ENCODE results near the gene OR5M8. TPM values are rescaled to one million over a fixed set of nuclear protein-coding genes. Genes with fewer than 3 reads are reported as not detected.

The OR5M8 gene
- total RNA-seq = not detected

GRCh38 chr11:56491270-56491669 lies at the start of gene OR5M8:
Gene OR5M8 (minus strand): TSS chr11:56491370. CDS start chr11:56491370, 0 bp downstream.
- H3K27me3 Mint-ChIP-seq = no peaks in the 10 kb centered on the region

GRCh38 chr11:56533054-56533740 lies 42.0 kb upstream of the OR5M8 start:
- TF ChIP-seq CTCF (IDR thresholded peaks at IDR 0.05) = no peak
- no peak overlapping the region for H3K27ac Mint-ChIP-seq
- H3K4me1 Mint-ChIP-seq (ENCODE audit: low read depth) = no peaks in the 10 kb centered on the region
- H3K27me3 Mint-ChIP-seq = no peaks in the 10 kb centered on the region
- H3K4me3 Mint-ChIP-seq = no peak overlapping the region
- intact Hi-C loops (cut with micrococcal nuclease) = no loop called here
- H3K36me3 Mint-ChIP-seq (ENCODE audit: low read depth) = no peaks in the 10 kb centered on the region
- ChIA-PET POLR2A (no interaction called here), CTCF (no interaction called here)
- no peak for ATAC-seq
- DNase-seq = no peak
- peaks cover 2% of the 10 kb centered on the region for H3K9me3 Mint-ChIP-seq

More at GRCh38 chr11:56491270-56491669, at the start of gene OR5M8:
- Mint-ChIP-seq H3K4me3 (no peak within 1 kb of the TSS), H3K9me3 (peaks cover 6% of the 10 kb centered on the region), H3K27ac (no peak within 1 kb of the TSS), H3K36me3 (ENCODE audit: low read depth) (no peaks in the 10 kb centered on the region), H3K4me1 (ENCODE audit: low read depth) (no peaks in the 10 kb centered on the region)
- no peak for DNase-seq
- CTCF ChIA-PET = no interaction called here
- no peak for ATAC-seq
- intact Hi-C loops (cut with micrococcal nuclease) = no loop called here
- POLR2A ChIA-PET = no interaction called here
- TF ChIP-seq CTCF (IDR thresholded peaks at IDR 0.05) = no peak

- ChIA-PET CTCF (no interaction called here), POLR2A (no interaction called here)
- no peak overlapping the region for H3K4me3 Mint-ChIP-seq
- peaks cover 2% of the 10 kb centered on the region for H3K9me3 Mint-ChIP-seq
- no peaks in the 10 kb centered on the region for H3K27me3 Mint-ChIP-seq
- TF ChIP-seq CTCF (IDR thresholded peaks at IDR 0.05) = no peak
- H3K4me1 Mint-ChIP-seq (ENCODE audit: low read depth) = no peaks in the 10 kb centered on the region
- ATAC-seq = no peak
- intact Hi-C loops (cut with micrococcal nuclease) = no loop called here
- H3K27ac Mint-ChIP-seq = no peak overlapping the region
- no peaks in the 10 kb centered on the region for H3K36me3 Mint-ChIP-seq (ENCODE audit: low read depth)
- DNase-seq = no peak
Measured at GRCh38 chr11:56531856-56532255, 40.7 kb upstream of the OR5M8 start.

GRCh38 chr11:56522008-56522407 lies 30.8 kb upstream of the OR5M8 start:
- intact Hi-C loops (cut with micrococcal nuclease) = no loop called here
- no peak for DNase-seq
- H3K27ac Mint-ChIP-seq = no peak overlapping the region
- ChIA-PET POLR2A (no interaction called here), CTCF (no interaction called here)
- TF ChIP-seq CTCF (IDR thresholded peaks at IDR 0.05) = no peak
- ATAC-seq = no peak
- no peak overlapping the region for H3K4me3 Mint-ChIP-seq
- H3K4me1 Mint-ChIP-seq (ENCODE audit: low read depth) = no peaks in the 10 kb centered on the region
- no peaks in the 10 kb centered on the region for H3K36me3 Mint-ChIP-seq (ENCODE audit: low read depth)
- no peaks in the 10 kb centered on the region for H3K27me3 Mint-ChIP-seq
- peaks cover 5% of the 10 kb centered on the region for H3K9me3 Mint-ChIP-seq

GRCh38 chr11:56513280-56513679 lies 22.1 kb upstream of the OR5M8 start:
- POLR2A ChIA-PET = interaction anchor here (0.7 kb wide), 1 partner anchor 120 kb away, joined by 3 read pairs; no protein-coding TSS in a partner anchor
- no peaks in the 10 kb centered on the region for H3K36me3 Mint-ChIP-seq (ENCODE audit: low read depth)
- CTCF ChIA-PET = no interaction called here
- intact Hi-C loops (cut with micrococcal nuclease) = no loop called here
- H3K4me3 Mint-ChIP-seq = no peak overlapping the region
- no peaks in the 10 kb centered on the region for H3K4me1 Mint-ChIP-seq (ENCODE audit: low read depth)
- TF ChIP-seq CTCF (IDR thresholded peaks at IDR 0.05) = no peak
- H3K27ac Mint-ChIP-seq = no peak overlapping the region
- DNase-seq (no peak), ATAC-seq (no peak)
- no peaks in the 10 kb centered on the region for H3K27me3 Mint-ChIP-seq
- H3K9me3 Mint-ChIP-seq = peaks cover 2% of the 10 kb centered on the region
